ENCODE results near the gene PTRH1.

DNA sequence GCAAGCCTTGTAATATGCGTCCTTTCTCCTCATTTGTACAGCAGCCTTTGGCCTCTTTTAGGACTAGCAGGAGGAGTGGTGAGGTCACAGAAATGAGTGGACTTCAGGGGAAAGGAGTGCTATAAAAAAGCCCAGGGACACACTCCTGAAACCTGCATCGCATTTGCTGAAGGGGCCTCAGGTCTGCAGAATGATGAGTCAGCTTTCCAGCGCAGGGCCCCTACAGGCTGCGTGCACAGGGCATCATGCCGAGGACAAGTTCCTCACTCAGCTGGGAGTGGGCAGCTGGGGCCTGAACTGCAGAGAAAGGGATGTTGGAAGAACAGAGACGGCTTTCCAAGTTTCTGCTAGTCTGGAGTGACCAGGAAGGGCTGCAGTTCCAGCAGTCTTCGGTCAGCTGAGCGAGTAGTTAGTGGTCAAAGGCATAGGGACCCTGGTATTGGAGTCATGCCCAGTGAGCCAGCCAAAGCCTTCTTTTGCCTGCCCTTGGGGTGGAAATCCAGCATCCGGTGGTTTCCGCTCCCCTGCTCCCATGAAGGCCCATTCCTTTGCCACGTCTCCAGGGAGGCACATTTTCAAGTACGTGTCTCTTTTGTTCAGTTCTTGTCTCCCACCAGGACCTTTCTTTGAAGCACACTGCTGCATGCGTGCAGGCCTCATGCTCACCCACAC, 26.0 kb downstream of the PTRH1 start:
- TF ChIP-seq POLR2A (IDR thresholded peaks at IDR 0.05) (no peak), POLR2AphosphoS5 (IDR thresholded peaks at IDR 0.05) (no peak), EP300 (IDR thresholded peaks at IDR 0.05) (no peak)
- TF ChIP-seq, protein P1, sequence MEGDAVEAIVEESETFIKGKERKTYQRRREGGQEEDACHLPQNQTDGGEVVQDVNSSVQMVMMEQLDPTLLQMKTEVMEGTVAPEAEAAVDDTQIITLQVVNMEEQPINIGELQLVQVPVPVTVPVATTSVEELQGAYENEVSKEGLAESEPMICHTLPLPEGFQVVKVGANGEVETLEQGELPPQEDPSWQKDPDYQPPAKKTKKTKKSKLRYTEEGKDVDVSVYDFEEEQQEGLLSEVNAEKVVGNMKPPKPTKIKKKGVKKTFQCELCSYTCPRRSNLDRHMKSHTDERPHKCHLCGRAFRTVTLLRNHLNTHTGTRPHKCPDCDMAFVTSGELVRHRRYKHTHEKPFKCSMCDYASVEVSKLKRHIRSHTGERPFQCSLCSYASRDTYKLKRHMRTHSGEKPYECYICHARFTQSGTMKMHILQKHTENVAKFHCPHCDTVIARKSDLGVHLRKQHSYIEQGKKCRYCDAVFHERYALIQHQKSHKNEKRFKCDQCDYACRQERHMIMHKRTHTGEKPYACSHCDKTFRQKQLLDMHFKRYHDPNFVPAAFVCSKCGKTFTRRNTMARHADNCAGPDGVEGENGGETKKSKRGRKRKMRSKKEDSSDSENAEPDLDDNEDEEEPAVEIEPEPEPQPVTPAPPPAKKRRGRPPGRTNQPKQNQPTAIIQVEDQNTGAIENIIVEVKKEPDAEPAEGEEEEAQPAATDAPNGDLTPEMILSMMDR (IDR thresholded peaks at IDR 0.05): no peak

All from suprapubic skin (tissue), 4 donors.